ENCODE results near the gene QRICH2.

- no peak for TF ChIP-seq CTCF (IDR thresholded peaks at IDR 0.05)
- no peak for TF ChIP-seq POLR2A (IDR thresholded peaks at IDR 0.05)
These were observed 45.2 kb downstream of the QRICH2 start for GRCh38 chr17:76262732-76263344.

Measured in tibial nerve (tissue), 3 donors.